HepG2 (cell line): ENCODE measurements around the gene AADACL4. TPM values are rescaled to one million over a fixed set of nuclear protein-coding genes. Genes with fewer than 3 reads are reported as not detected.

ENCODE experiments used
- CSRNP1 ChIP-seq: sonication (generic); formaldehyde crosslinking; IDR thresholded peaks from 2 replicates; pipeline ENCODE4 v1.8.1; 2023; ENCODE audit warnings: mild to moderate bottlenecking, missing genetic modification reagents
- HDAC6 ChIP-seq: fragments of 200-600 bp; sonication (generic); IDR thresholded peaks from 2 replicates; pipeline ENCODE4 v1.7.0; 2017; ENCODE audit warnings: mild to moderate bottlenecking, antibody characterized with exemption, low read length, low read depth
- HNF1A ChIP-seq, 2 experiments: sonication (generic) in 1 of 2; formaldehyde crosslinking in 1 of 2; IDR thresholded peaks; 2 replicates each; pipeline versions ENCODE4 v1.4.0 to v1.6.1; 2016 to 2020; ENCODE audit warnings: borderline replicate concordance in 1 of 2, low read depth in 1 of 2, mild to moderate bottlenecking in 1 of 2, missing genetic modification reagents in 1 of 2
- KAT7 ChIP-seq: IDR thresholded peaks from 2 replicates; pipeline ENCODE4 v1.6.1; 2018; ENCODE audit warnings: borderline replicate concordance, missing compliant biosample characterization
- MAX ChIP-seq: IDR thresholded peaks from 2 replicates; pipeline ENCODE4 v1.6.1; 2012; ENCODE audit warnings: inconsistent platforms
- NFAT5 ChIP-seq: sonication (generic); formaldehyde crosslinking; IDR thresholded peaks from 2 replicates; pipeline ENCODE4 v1.4.0; 2020; ENCODE audit warnings: missing genetic modification reagents
- PCBP1 ChIP-seq: fragments of 200-400 bp; formaldehyde crosslinking; IDR thresholded peaks from 2 replicates; pipeline ENCODE4 v1.6.1; 2017; ENCODE audit warnings: mild to moderate bottlenecking, low read depth, low read length, borderline replicate concordance
- RCOR2 ChIP-seq: IDR thresholded peaks from 2 replicates; pipeline ENCODE4 v1.6.1; 2016; ENCODE audit warnings: missing biosample characterization, missing genetic modification reagents
- REXO4 ChIP-seq: sonication (generic); formaldehyde crosslinking; IDR thresholded peaks from 2 replicates; pipeline ENCODE4 v1.8.0; 2022; ENCODE audit warnings: missing genetic modification reagents, mild to moderate bottlenecking, borderline replicate concordance
- SP1 ChIP-seq, 2 experiments: fragments of 450-650 bp in 1 of 2; sonication (generic) in 1 of 2; formaldehyde crosslinking in 1 of 2; IDR thresholded peaks; 2 replicates each; pipeline versions ENCODE4 v1.4.0 to v1.6.1; 2016 to 2020; ENCODE audit warnings: missing genetic modification reagents in 1 of 2
- ZBTB37 ChIP-seq: sonication (generic); formaldehyde crosslinking; IDR thresholded peaks from 2 replicates; pipeline ENCODE4 v1.4.0; 2020; ENCODE audit warnings: mild to moderate bottlenecking, missing genetic modification reagents
- ZMYM3 ChIP-seq: sonication (generic); formaldehyde crosslinking; IDR thresholded peaks from 2 replicates; pipeline ENCODE4 v1.5.1; 2020; ENCODE audit warnings: mild to moderate bottlenecking, missing genetic modification reagents
- ZNF644 ChIP-seq: IDR thresholded peaks from 2 replicates; pipeline ENCODE4 v1.6.1; 2016; ENCODE audit warnings: low read depth
- ZNF674 ChIP-seq: sonication (generic); formaldehyde crosslinking; IDR thresholded peaks from 2 replicates; pipeline ENCODE4 v1.5.0; 2020; ENCODE audit warnings: low read depth, mild to moderate bottlenecking, missing genetic modification reagents
- polyA plus RNA-seq, 8 experiments: library from polyadenylated mRNA; depleted of rRNA in 3 of 8; stranded (reverse) in 7 of 8; unstranded in 1 of 8; fragments of >200 nt; fragmentation: Illumina TruSeq in 4 of 8; extraction: Trizol in 4 of 8; gene quantifications; 2 replicates each; pipeline versions ENCODE4 v1.2.1 to v1.2.3, GENCODE V29; 2011 to 2016; ENCODE audit warnings: low read depth in 4 of 8, missing spikeins in 1 of 8, mixed read lengths in 1 of 8; ENCODE audit not compliant: insufficient read depth in 1 of 8
- total RNA-seq, 5 experiments: library from RNA; depleted of rRNA; stranded (reverse); fragments of >200 nt; fragmentation: Illumina TruSeq; extraction: Trizol; gene quantifications; 2 replicates each; pipeline ENCODE4 v1.2.3, GENCODE V29; 2016; ENCODE audit warnings: low read depth in 1 of 5

The AADACL4 gene
- total and polyA plus RNA-seq, 2 of the 13 experiments (the other 11 are each of a cell fraction or from before 2014, with no cell fraction given) = not detected

GRCh38 chr1:12615865-12616708 is 27.8 kb upstream of the AADACL4 start (continued):
- TF ChIP-seq NFAT5 = no peak
- TF ChIP-seq HNF1A (IDR thresholded peaks at IDR 0.05; ENCODE audit: low read depth) = peak; percentile 52
- TF ChIP-seq HNF1A (CRISPR knock-in tag; IDR thresholded peaks at IDR 0.05; ENCODE audit: borderline replicate concordance) = no peak
- no peak for TF ChIP-seq REXO4 (CRISPR knock-in tag)
- TF ChIP-seq MAX = peak; percentile 56; the same call in 1 of the 2 replicates
- TF ChIP-seq KAT7 (CRISPR knock-in tag) = no peak; the same call in 1 of the 2 replicates
- no peak for TF ChIP-seq PCBP1
- no peak for TF ChIP-seq ZNF644
- TF ChIP-seq HDAC6 = no peak
- TF ChIP-seq SP1 (IDR thresholded peaks at IDR 0.05) = no peak
- TF ChIP-seq SP1 (CRISPR knock-in tag; IDR thresholded peaks at IDR 0.05) = no peak
- no peak; the same call in 1 of the 2 replicates for TF ChIP-seq ZMYM3 (CRISPR knock-in tag)
- peak; percentile 87 for TF ChIP-seq ZBTB37 (CRISPR knock-in tag)
- TF ChIP-seq ZNF674 (CRISPR knock-in tag) = no peak
- TF ChIP-seq RCOR2 (CRISPR knock-in tag) = peak; percentile 66
- peak; percentile 92; the same call in 1 of the 2 replicates for TF ChIP-seq CSRNP1 (CRISPR knock-in tag)
